ENCODE data around the gene HOXB8.

- TF ChIP-seq CTCF (conservative IDR thresholded peaks at IDR 0.05 in 1 of 2, IDR thresholded peaks at IDR 0.05 in 1 of 2; ENCODE audit: low read depth in 1 of 2, low read length in 2 of 2): no peak
- no peak for TF ChIP-seq EZH2 (IDR thresholded peaks at IDR 0.05; ENCODE audit: low read length, missing control alignments)
Observed at GRCh38 chr17:48632579-48633265, 17.6 kb upstream of the HOXB8 start.

All from fibroblast of lung (primary cell).